ENCODE results near the gene CBLN3. TPM values are rescaled to one million over a fixed set of nuclear protein-coding genes. Genes with fewer than 3 reads are reported as not detected.
A peak's percentile ranks its signal among the peaks of the same experiment; 100 is the strongest.

The CBLN3 gene
- polyA plus RNA-seq, 2 of the 4 experiments (the other 2 are of a cell fraction): 1.1 to 1.3 TPM

DNA sequence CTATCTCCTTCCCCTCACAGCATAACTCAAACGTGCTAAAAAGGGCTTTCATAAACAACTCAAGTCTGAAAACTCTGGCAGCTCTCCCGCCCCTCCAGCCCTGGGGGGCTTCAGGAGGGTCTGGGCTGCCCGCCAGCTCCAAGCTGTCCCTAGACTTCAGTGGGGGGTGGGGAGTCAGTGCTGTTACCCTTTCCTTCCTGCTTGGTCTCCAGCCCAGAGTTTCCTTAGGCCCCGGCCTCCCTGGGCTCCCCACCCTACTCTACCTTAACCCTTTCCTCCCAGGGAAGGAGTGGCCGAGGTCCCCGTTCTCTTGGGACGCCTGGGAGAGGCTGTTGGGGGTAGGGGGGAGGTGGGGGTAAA is 31.2 kb downstream of the CBLN3 start:
- Histone ChIP-seq H3K4me3 (no peak overlapping the region; the same call in 2 of the 3 replicates), H3K4me1 (peaks cover 13% of the 10 kb centered on the region; the same call in 1 of the 3 replicates), H3K9me3 (no peaks in the 10 kb centered on the region), H3K27ac (peak overlapping the region; percentile 74 to 85; a peak in 4 of 6 replicates), H3K4me2 (peak overlapping the region; percentile 99)
- TF ChIP-seq SREBF2 (IDR thresholded peaks at IDR 0.05) (no peak), CBX8 (IDR thresholded peaks at IDR 0.05) (no peak), EP300 (IDR thresholded peaks at IDR 0.05) (no peak), NPAS2 (CRISPR knock-in tag; IDR thresholded peaks at IDR 0.05; ENCODE audit: borderline replicate concordance) (no peak), FOSL2 (IDR thresholded peaks at IDR 0.05) (no peak), FOSL2 (CRISPR knock-in tag; IDR thresholded peaks at IDR 0.05) (no peak), RCOR1 (IDR thresholded peaks at IDR 0.05; ENCODE audit: low read depth, low read length) (no peak), SMC3 (IDR thresholded peaks at IDR 0.05) (no peak), ZC3H11A (IDR thresholded peaks at IDR 0.05) (no peak), CBX2 (IDR thresholded peaks at IDR 0.05; ENCODE audit: borderline replicate concordance, low read depth) (no peak), RAD21 (conservative IDR thresholded peaks at IDR 0.05 in 1 of 2, IDR thresholded peaks at IDR 0.05 in 1 of 2) (no peak), JUN (IDR thresholded peaks at IDR 0.05) (no peak), POLR2A (IDR thresholded peaks at IDR 0.05; ENCODE audit: low read length) (no peak), PHF8 (IDR thresholded peaks at IDR 0.05; ENCODE audit: borderline replicate concordance, low read depth) (no peak)
- TF ChIP-seq, protein P1, sequence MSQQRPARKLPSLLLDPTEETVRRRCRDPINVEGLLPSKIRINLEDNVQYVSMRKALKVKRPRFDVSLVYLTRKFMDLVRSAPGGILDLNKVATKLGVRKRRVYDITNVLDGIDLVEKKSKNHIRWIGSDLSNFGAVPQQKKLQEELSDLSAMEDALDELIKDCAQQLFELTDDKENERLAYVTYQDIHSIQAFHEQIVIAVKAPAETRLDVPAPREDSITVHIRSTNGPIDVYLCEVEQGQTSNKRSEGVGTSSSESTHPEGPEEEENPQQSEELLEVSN (IDR thresholded peaks at IDR 0.05; ENCODE audit: borderline replicate concordance, low read depth): no peak
- TF ChIP-seq, protein P2, sequence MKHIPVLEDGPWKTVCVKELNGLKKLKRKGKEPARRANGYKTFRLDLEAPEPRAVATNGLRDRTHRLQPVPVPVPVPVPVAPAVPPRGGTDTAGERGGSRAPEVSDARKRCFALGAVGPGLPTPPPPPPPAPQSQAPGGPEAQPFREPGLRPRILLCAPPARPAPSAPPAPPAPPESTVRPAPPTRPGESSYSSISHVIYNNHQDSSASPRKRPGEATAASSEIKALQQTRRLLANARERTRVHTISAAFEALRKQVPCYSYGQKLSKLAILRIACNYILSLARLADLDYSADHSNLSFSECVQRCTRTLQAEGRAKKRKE (CRISPR knock-in tag; IDR thresholded peaks at IDR 0.05; ENCODE audit: low read depth): no peak
- TF ChIP-seq, protein P3, sequence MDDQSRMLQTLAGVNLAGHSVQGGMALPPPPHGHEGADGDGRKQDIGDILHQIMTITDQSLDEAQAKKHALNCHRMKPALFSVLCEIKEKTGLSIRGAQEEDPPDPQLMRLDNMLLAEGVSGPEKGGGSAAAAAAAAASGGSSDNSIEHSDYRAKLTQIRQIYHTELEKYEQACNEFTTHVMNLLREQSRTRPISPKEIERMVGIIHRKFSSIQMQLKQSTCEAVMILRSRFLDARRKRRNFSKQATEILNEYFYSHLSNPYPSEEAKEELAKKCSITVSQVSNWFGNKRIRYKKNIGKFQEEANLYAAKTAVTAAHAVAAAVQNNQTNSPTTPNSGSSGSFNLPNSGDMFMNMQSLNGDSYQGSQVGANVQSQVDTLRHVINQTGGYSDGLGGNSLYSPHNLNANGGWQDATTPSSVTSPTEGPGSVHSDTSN (IDR thresholded peaks at IDR 0.05): no peak
- TF ChIP-seq, protein P4, sequence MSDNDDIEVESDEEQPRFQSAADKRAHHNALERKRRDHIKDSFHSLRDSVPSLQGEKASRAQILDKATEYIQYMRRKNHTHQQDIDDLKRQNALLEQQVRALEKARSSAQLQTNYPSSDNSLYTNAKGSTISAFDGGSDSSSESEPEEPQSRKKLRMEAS (IDR thresholded peaks at IDR 0.05): no peak
- CTCF ChIA-PET: interaction anchor here (4.3 kb wide), 1 partner anchor 33 kb away, joined by 16 read pairs; no protein-coding TSS in a partner anchor
- no peak for ATAC-seq
- POLR2A ChIA-PET: interaction anchor here (1.1 kb wide), 1 partner anchor 31 kb away, joined by 8 read pairs; the partner anchor contains the start of genes CBLN3 and KHNYN
- no peak for DNase-seq (ENCODE audit: low read depth in 1 of 2, low spot score in 1 of 2)
- 89% methylated on average over 7 of the region's 7 CpGs for WGBS (ENCODE audit: missing lambda C conversion rate)
- FAIRE-seq: no peak

DNA sequence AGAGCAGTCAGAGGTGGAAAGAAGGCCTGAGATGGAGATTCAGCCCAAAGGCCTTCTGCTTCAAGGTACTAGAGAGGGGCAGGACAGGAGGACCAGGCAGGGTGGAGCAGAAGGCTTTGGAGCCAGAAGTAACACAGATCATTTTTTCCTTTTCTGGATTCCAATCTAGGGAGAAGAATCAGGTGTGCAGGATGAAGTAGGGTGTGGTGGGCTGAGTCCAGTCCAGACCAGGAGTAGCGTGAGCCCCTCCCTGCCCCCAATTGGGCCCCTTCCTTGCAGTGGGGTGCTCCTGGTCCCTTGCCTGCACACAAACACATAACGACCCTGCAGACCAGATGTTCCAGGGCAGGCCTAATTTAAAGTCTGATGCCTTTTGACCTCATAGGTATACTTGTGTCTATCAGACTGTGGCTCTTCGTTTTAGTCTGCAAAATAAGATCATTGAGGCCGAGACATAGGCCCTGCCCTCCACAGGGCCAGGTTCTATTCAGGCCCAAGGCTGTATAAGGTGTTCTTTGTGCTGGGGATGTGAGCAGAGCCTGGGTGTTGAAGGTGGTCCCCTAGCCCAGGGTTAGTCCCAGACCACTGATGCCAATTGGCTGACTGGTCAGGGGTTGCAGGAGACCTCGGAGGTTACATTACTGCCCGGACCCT is 31.7 kb downstream of the CBLN3 start:
- no peak for ATAC-seq
- peaks cover 13% of the 10 kb centered on the region; the same call in 2 of the 3 replicates for H3K4me1 ChIP-seq
- no peak for FAIRE-seq
- H3K9me3 ChIP-seq: no peaks in the 10 kb centered on the region
- no peak overlapping the region for H3K4me2 ChIP-seq
- H3K4me3 ChIP-seq: no peak overlapping the region
- DNase-seq (ENCODE audit: low read depth in 1 of 2, low spot score in 1 of 2): no peak
- ChIA-PET CTCF (interaction anchor here (0.9 to 4.3 kb wide), 6 partner anchors 14 to 64 kb away, joined by 3 to 16 read pairs (median 4); no protein-coding TSS in a partner anchor), POLR2A (no interaction called here)
- TF ChIP-seq TFCP2L1 (CRISPR knock-in tag; IDR thresholded peaks at IDR 0.05): no peak
- TF ChIP-seq NPAS2 (CRISPR knock-in tag; IDR thresholded peaks at IDR 0.05; ENCODE audit: borderline replicate concordance): no peak
- no peak for TF ChIP-seq MAFK (IDR thresholded peaks at IDR 0.05; ENCODE audit: partially characterized antibody)
- no peak for TF ChIP-seq HDAC2 (IDR thresholded peaks at IDR 0.05)
- TF ChIP-seq, protein P5, sequence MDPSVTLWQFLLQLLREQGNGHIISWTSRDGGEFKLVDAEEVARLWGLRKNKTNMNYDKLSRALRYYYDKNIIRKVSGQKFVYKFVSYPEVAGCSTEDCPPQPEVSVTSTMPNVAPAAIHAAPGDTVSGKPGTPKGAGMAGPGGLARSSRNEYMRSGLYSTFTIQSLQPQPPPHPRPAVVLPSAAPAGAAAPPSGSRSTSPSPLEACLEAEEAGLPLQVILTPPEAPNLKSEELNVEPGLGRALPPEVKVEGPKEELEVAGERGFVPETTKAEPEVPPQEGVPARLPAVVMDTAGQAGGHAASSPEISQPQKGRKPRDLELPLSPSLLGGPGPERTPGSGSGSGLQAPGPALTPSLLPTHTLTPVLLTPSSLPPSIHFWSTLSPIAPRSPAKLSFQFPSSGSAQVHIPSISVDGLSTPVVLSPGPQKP (IDR thresholded peaks at IDR 0.05; ENCODE audit: low read depth, low read length): no peak
- TF ChIP-seq EHMT2 (IDR thresholded peaks at IDR 0.05; ENCODE audit: low read depth): no peak
- TF ChIP-seq EHF (CRISPR knock-in tag; IDR thresholded peaks at IDR 0.05): no peak
- no peak for TF ChIP-seq ESRRA (IDR thresholded peaks at IDR 0.05; ENCODE audit: borderline replicate concordance, low read length)
- no peak for TF ChIP-seq FOXS1 (CRISPR knock-in tag; IDR thresholded peaks at IDR 0.05)
- no peak for TF ChIP-seq KDM5A (IDR thresholded peaks at IDR 0.05)
- no peak for TF ChIP-seq CHD2 (IDR thresholded peaks at IDR 0.05; ENCODE audit: low read length, partially characterized antibody)
- 89% methylated on average over 6 of the region's 6 CpGs for WGBS (ENCODE audit: missing lambda C conversion rate)
- no peak overlapping the region for H3K27ac ChIP-seq

Data from A549 (cell line).